Common myeloid progenitor, CD34-positive (primary cell): ENCODE measurements around the gene DBNL.

Source experiments
- CTCF ChIA-PET: fragments of 350-600 bp; sonication (Branson Sonifier 250); formaldehyde crosslinking; loops from one replicate; lab custom pipeline; 2021; ENCODE audit warnings: antibody characterized with exemption; lab: Charles Lee
- POLR2A ChIA-PET: fragments of 350-600 bp; sonication (Branson Sonifier 250); formaldehyde crosslinking; loops from one replicate; lab custom pipeline; 2021; ENCODE audit warnings: antibody characterized with exemption; lab: Charles Lee
- DNase-seq, 3 donors: peaks; one replicate each; pipeline versions ENCODE4 v3.0.0 to v3.0.0-alpha.2; 2013
- H3K27ac ChIP-seq, 2 experiments: 1 replicate in 1 of 2; 2 replicates in 1 of 2; pipeline ENCODE4 v1.7.0; 2013; ENCODE audit warnings: inconsistent platforms in 2 of 2, low read length in 2 of 2, mild to moderate bottlenecking in 2 of 2, low read depth in 1 of 2, moderate library complexity in 1 of 2; ENCODE audit not compliant: severe bottlenecking in 2 of 2, insufficient read depth in 1 of 2, poor library complexity in 1 of 2
- H3K27me3 ChIP-seq, 5 experiments: replicated peaks in 2 of 5; 1 replicate in 3 of 5; 2 replicates in 2 of 5; pipeline versions ENCODE4 v1.6.1 to v1.7.0; 2013; ENCODE audit warnings: low read length in 4 of 5, mild to moderate bottlenecking in 2 of 5, moderate library complexity in 2 of 5, inconsistent platforms in 1 of 5; ENCODE audit not compliant: insufficient read depth in 5 of 5, control insufficient read depth in 4 of 5
- H3K36me3 ChIP-seq, 4 experiments: 1 replicate in 2 of 4; 2 replicates in 2 of 4; pipeline versions ENCODE4 v1.6.1 to v1.7.0; 2013; ENCODE audit warnings: low read length in 3 of 4, control low read depth in 1 of 4, mild to moderate bottlenecking in 1 of 4; ENCODE audit not compliant: control insufficient read depth in 4 of 4, insufficient read depth in 4 of 4
- H3K4me1 ChIP-seq, 4 experiments: 1 replicate in 3 of 4; 2 replicates in 1 of 4; pipeline versions ENCODE4 v1.6.1 to v1.7.1; 2013; ENCODE audit warnings: low read length in 3 of 4, mild to moderate bottlenecking in 3 of 4, control low read depth in 1 of 4, inconsistent platforms in 1 of 4, moderate library complexity in 1 of 4; ENCODE audit not compliant: control insufficient read depth in 4 of 4, insufficient read depth in 4 of 4; ENCODE audit errors: control extremely low read depth in 1 of 4
- H3K4me3 ChIP-seq, 7 experiments: 1 replicate in 4 of 7; 2 replicates in 3 of 7; pipeline versions ENCODE4 v1.5.1 to v1.7.0; 2013; ENCODE audit warnings: mild to moderate bottlenecking in 7 of 7, low read length in 6 of 7, moderate library complexity in 6 of 7, inconsistent platforms in 2 of 7, low read depth in 2 of 7, control low read depth in 1 of 7; ENCODE audit not compliant: insufficient read depth in 4 of 7, control insufficient read depth in 1 of 7; ENCODE audit errors: extremely low read depth in 1 of 7
- H3K9me3 ChIP-seq, 5 experiments: 1 replicate in 4 of 5; 2 replicates in 1 of 5; pipeline versions ENCODE4 v1.6.1 to v1.7.1; 2013; ENCODE audit warnings: low read length in 4 of 5, mild to moderate bottlenecking in 2 of 5, inconsistent platforms in 1 of 5, low read depth in 1 of 5, moderate library complexity in 1 of 5; ENCODE audit not compliant: control insufficient read depth in 4 of 5, insufficient read depth in 2 of 5; ENCODE audit errors: control extremely low read depth in 1 of 5
- WGBS: methylation state at CpG from one replicate; pipeline ENCODE4 v1.1.5; 2013; ENCODE audit not compliant: insufficient coverage; 5-methylcytosine and 5-hydroxymethylcytosine counted together

Gene DBNL

DNA sequence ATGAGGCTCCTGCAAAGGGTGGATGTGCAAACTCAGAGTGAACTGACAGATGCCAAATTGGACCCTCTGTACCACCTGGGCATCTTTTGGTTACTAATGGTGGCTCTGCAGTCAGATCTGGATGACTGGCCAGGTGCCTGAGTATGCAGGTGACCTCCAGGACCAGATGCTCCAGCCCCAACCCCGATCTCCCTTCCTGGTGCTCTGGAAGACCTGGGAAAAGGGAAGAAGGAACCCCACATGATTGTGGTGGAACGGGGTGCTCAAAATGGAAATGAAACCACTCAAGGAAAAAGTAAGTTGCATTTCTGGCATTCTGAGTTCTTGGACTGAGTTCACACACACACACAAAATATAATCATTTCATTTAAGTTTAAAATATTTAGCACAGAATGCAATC is 49.9 kb downstream of the DBNL start:
- H3K9me3 ChIP-seq = no peaks in the 10 kb centered on the region
- POLR2A ChIA-PET = no interaction called here
- CTCF ChIA-PET = no interaction called here
- no peaks in the 10 kb centered on the region for H3K27me3 ChIP-seq
- no peak overlapping the region for H3K27ac ChIP-seq
- H3K36me3 ChIP-seq = no peaks in the 10 kb centered on the region
- peaks cover 7 to 18% (median 14%) of the 10 kb centered on the region in 4 experiments for H3K4me1 ChIP-seq
- H3K4me3 ChIP-seq = no peak overlapping the region
- WGBS = no CpG with 5 or more reads among the region's 2 CpGs
- no peak for DNase-seq

- Histone ChIP-seq H3K4me3 (no peak overlapping the region), H3K9me3 (no peaks in the 10 kb centered on the region), H3K27ac (no peak overlapping the region), H3K27me3 (no peaks in the 10 kb centered on the region), H3K36me3 (no peaks in the 10 kb centered on the region), H3K4me1 (peaks cover 9 to 18% (median 16%) of the 10 kb centered on the region in 4 experiments)
- CTCF ChIA-PET = no interaction called here
- no peak for DNase-seq
- POLR2A ChIA-PET = no interaction called here
- 100% methylated on average over 2 of the region's 2 CpGs for WGBS
These were observed 50.5 kb downstream of the DBNL start for GRCh38 chr7:44094883-44095592.

- CTCF ChIA-PET = no interaction called here
- H3K27ac ChIP-seq = no peak overlapping the region
These were observed 51.3 kb downstream of the DBNL start for GRCh38 chr7:44095781-44096180.

GRCh38 chr7:44096326-44096881 is 51.9 kb downstream of the DBNL start:
- Histone ChIP-seq H3K4me1 (peaks cover 9 to 20% (median 16%) of the 10 kb centered on the region in 4 experiments), H3K4me3 (no peak overlapping the region), H3K27ac (no peak overlapping the region), H3K9me3 (no peaks in the 10 kb centered on the region), H3K27me3 (no peaks in the 10 kb centered on the region), H3K36me3 (no peaks in the 10 kb centered on the region)
- DNase-seq = no peak
- ChIA-PET CTCF (interaction anchor here (1.0 kb wide), 1 partner anchor 25 kb away, joined by 3 read pairs; no protein-coding TSS in a partner anchor), POLR2A (no interaction called here)
- WGBS = 97% methylated on average over 8 of the region's 8 CpGs

More at GRCh38 chr7:44095781-44096180, 51.3 kb downstream of the DBNL start:
- no peaks in the 10 kb centered on the region for H3K9me3 ChIP-seq
- H3K4me1 ChIP-seq = peaks cover 9 to 20% (median 16%) of the 10 kb centered on the region in 4 experiments
- no peak overlapping the region for H3K4me3 ChIP-seq
- no peak for DNase-seq
- WGBS = 100% methylated on average over 2 of the region's 3 CpGs
- H3K27me3 ChIP-seq = no peaks in the 10 kb centered on the region
- no peaks in the 10 kb centered on the region for H3K36me3 ChIP-seq
- POLR2A ChIA-PET = no interaction called here

DNA sequence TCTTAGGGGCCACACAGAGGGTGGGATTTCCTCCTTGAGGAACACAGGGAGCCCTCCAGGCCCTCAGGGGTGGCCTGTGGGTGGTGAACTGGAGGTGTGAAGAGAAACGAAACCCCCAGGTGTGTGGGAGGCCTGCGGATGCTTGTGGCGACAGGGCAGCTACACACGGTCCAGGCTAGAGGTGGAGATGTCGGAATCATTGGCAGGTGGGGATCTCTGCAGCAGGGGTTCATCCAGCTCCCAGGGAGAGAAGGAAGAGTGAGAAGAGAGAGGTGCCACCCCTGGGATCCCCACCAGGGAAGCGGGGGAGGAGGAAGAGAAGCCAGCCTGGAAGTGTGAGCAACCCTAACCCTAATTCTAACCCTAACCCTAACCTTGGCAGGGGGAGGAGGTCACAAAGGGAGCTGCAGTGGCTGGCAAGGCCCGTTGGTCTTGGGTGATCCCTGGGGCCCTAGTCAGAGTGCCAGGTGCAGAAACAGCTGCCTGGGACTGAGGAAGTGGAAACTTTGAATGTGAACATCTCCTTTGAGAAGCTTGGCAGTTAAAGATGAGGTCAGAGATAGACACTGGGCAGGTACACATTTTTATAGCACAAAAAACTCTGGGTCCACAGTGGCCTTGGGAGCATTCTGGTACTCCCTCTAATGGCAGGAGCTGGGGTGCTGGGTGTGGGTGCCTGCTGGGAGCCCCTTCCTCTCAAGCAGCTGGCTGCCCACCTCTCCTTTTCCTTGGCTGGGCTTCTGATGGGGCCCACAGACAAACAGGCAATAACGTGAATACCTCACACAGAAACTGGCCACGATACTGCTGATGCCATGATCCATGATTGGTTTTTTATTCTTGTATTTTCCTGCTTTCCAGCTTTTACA is 52.8 kb downstream of the DBNL start:
- Histone ChIP-seq H3K36me3 (no peaks in the 10 kb centered on the region), H3K27ac (no peak overlapping the region), H3K27me3 (no peaks in the 10 kb centered on the region), H3K4me1 (peaks cover 9 to 20% (median 16%) of the 10 kb centered on the region in 4 experiments), H3K9me3 (no peaks in the 10 kb centered on the region), H3K4me3 (no peak overlapping the region)
- ChIA-PET POLR2A (interaction anchor here (1.1 kb wide), 1 partner anchor 16 kb away, joined by 4 read pairs; no protein-coding TSS in a partner anchor), CTCF (interaction anchor here (1.0 to 1.6 kb wide), 5 partner anchors 9 to 31 kb away, joined by 3 to 6 read pairs (median 4); no protein-coding TSS in a partner anchor)
- peak in 2 of 3 donors; percentile 78 to 85 for DNase-seq
- WGBS = 69% methylated on average over 6 of the region's 9 CpGs

DNA sequence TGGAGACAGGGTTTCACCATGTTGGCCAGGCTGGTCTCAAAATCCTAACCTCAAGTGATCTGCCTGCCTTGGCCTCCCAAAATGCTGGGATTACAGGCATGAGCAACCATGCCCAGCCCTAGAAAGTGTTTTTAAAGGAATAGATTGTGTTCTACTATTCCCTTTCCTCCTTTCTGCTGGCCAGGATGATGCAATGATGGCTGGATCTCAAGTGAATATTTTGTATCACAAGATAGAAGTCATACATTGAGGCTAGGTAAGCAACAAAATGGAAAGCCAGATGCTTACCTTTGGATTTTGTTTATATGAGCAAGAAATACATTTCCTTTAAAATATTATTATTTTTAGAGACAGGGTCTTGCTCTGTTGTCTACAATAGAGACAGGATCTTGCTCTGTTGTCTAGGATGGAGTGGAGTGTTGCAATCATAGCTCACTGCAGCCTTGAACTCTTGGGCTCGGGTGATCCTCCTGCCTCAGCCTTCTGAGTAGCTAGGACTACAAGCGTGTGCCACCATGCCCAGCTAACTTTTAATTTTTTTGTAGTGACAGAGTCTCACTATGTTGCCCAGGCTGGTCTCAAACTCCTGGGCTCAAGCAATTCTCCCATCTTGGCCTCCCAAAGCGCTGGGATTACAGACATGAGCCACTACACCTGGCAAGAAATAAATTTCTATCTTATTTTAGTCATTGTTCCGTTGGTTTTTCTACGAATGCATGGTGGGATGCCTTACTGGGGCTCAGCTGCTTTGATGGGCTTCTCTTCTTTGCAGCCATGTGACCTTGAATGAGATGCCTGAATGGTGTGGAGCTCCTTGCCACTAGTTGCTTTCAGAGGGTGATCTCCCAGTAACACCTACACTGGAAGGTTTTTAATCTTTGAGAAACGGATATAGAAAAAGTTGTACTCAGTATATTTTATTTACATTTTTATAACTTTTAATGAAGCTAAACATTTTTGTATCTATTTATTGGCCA is 53.9 kb downstream of the DBNL start:
- H3K9me3 ChIP-seq = no peaks in the 10 kb centered on the region
- no peaks in the 10 kb centered on the region for H3K27me3 ChIP-seq
- no peaks in the 10 kb centered on the region for H3K36me3 ChIP-seq
- POLR2A ChIA-PET = interaction anchor here (1.0 to 1.1 kb wide), 2 partner anchors 18 to 103 kb away, joined by 3 to 4 read pairs; partner anchors contain the start of gene YKT6
- H3K4me3 ChIP-seq = no peak overlapping the region
- H3K27ac ChIP-seq = no peak overlapping the region
- 98% methylated on average over 5 of the region's 6 CpGs for WGBS
- peaks cover 9 to 28% (median 20%) of the 10 kb centered on the region in 4 experiments for H3K4me1 ChIP-seq
- DNase-seq = no peak
- CTCF ChIA-PET = interaction anchor here (0.8 to 1.6 kb wide), 9 partner anchors 8 to 99 kb away, joined by 3 to 7 read pairs (median 4); no protein-coding TSS in a partner anchor
